Stimulated activated CD4-positive, alpha-beta T cell treated with anti-CD3 and anti-CD28 coated beads, TNF-alpha, amount 100 ng/mL, for 1 hour (primary cell): Measurements from ENCODE around the gene TMEM131.
"Not testable (repeated sequence)": the region's sequence is repeated elsewhere in the genome, so short reads cannot be mapped to it uniquely, and the experiment has no call there.

Experiments used
- DNase-seq, 3 donors: peaks; one replicate each; pipeline ENCODE4 v3.0.0-alpha.2; 2020; ENCODE audit warnings: low read depth in 3 of 3, low spot score in 1 of 3

Gene TMEM131

DNA sequence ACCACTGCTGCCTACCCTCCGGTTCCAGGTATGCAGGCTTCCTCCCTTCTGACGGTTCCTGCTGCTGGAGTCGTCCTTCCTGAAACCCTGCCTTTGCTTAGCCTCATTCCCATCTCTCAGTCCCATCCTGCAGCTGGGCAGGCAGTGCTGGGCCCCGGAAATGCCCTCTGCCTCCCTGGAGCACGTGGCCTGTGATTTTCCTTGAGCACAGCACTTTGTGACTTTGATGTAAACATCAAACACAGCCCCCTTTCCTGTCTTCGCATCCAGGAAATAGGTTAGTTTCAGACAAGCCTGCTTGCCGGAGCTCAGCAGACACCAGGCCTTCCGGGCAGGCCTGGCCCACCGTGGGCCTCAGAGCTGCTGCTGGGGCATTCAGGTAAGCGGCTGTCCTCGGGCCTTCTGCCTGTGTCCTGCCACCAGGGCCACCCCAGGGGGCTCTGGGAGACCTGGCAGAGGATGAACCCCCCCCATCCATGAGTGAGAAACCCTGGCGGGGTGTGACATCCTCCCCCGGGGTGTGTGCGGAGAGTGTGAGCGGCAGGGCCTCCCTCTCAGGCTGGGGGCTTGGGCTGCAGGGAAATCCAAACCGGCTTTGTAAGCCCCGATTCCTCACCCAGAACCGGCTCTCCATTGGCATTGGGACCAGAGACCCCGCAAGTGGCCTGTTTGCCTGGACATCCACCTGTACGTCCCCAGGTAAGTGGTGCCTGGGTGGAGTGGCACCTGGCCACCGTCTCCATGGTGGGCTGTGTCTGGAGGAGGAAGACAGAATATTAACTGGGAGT is 282.3 kb downstream of the TMEM131 start, which contains the start of gene ZAP70:
Gene ZAP70 (plus strand): TSS at position 281 of the 788 bp plus-strand sequence. CDS start 10,461 bp downstream, outside the sequence.
- peak; percentile 38 to 50 (median 39) for DNase-seq

DNA sequence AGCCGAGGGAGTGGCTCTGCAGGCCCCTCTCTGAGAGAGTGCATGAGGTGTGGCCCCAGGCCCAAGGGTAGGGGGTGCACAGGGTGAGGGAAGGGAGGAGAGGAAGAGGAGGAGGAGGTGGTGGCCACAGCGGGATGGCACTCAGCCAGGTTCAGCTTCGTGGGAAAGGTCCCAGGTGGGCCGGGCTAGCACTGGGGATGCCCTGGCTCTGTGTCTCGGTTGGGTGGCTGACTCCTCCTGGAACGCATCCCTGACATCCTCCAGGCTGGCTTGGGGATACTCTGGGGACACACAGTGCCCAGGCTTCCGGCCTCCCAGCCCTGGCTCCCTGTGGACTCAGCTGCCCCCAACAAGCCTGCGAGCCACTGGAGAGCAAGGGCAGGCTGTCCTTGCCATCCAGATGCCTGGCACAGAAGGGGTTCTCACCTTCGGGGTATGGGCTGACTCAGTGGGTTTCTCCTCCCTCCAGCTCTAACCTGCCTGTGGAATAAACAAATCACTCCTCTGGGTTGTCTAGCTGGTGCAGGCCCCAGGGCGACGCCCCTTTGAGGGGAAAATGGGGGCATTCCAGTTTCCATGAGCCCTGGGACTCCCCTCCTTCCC is 283.0 kb downstream of the TMEM131 start:
- no peak for DNase-seq

DNA sequence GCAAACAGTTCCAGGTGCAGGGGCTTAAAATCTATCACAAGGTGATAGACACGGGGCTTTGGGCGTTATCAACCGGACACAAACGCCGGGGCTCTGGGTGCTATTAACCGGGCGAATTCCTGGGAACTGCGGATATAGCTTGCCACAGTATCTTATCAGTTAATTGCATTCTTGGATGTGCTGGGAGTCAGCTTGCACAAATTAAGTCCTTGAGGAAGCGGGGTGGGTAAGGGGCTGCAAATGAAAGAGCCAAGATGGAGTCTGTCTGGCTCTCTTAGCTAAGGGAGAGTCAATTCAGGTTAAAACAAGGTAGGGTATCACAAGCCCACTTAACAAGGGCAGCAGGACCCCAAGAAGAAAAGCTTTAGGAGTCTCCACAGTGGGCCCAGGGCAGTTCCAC is 283.6 kb downstream of the TMEM131 start:
- not testable (repeated sequence) for DNase-seq

DNA sequence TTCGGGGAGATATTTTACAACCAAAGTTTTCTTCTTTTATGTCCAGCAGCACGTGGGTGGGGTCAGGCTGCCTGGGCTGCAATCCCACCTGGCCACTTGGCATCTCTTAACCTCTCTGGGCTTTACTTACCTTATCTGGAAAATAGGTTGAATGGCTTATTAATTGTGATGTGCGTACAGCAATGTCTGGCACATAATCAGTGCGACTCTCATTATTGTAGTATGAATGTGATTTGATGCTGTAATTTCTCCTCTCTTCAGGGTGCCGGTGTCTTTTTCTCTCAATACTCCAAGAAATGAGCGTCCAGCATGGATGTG is 284.4 kb downstream of the TMEM131 start:
- no peak for DNase-seq

DNA sequence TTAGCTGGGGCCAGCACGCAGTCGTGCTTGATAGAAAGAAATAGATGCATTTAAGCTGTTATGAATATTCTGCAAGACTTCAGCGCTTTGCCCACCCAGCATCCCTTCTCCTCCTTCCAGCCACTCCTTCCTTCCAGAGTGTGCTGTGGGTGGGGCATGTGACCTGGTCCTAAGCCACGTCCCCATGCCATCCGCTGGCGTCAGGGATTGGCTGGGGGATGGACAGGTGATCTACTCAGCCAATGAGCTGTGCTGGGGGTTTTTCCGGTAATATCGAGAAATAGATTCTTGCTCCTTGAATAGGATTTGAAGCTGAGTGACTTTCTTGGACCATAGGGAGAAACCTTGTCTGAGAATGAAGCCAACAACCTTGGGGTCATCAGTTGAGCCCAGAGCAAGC is 287.1 kb downstream of the TMEM131 start:
- no peak for DNase-seq

DNA sequence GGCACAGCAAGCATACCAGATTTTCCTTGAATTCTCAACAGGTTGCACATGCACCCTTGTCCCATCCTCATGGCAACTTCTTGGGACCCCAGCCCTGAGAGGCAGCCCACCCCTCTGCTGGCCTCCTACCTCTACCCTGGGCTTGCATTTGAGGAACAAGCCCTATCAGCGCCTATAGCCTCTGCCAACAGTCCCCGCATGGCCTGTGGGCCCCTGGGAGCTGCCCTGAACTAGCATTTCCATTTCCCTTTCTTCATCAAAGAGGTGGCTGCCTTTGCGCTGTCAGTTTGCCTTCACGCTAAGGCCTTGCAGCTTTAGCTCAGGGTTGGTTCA is 287.7 kb downstream of the TMEM131 start:
- DNase-seq, result no peak

DNA sequence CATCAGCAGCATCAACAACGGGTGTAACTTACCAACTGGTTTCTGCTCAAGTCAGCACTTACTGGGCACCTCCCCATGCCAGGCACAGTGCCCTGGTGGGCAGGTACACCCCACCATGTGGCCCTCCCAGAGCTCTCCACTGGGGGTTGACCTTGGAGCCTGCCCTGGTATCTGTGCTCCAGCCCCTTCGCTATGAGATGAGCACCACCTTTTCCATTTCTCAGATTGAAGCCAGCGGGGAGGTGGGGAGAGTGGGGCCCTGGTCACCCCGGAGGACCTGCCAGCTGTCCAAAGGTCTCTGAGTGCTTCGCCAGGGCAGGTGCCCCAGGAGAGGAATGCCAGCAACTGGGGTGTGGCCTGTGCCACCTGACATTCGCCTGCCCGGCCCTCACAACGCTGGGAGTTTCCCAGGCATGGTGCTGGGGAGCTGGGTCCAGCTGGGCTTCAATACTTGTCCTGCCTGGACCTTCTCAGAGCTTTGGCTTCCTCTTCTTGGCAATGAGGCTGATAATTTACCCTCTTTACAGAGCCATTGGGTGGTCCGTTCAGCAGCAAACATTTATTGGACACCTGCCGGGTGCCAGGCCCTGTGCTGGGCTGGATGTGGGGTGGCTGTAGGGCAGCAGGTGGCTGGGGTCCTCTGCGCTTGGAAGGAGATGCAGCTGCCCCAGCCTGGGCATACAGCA is 288.2 kb downstream of the TMEM131 start:
- no peak for DNase-seq

DNA sequence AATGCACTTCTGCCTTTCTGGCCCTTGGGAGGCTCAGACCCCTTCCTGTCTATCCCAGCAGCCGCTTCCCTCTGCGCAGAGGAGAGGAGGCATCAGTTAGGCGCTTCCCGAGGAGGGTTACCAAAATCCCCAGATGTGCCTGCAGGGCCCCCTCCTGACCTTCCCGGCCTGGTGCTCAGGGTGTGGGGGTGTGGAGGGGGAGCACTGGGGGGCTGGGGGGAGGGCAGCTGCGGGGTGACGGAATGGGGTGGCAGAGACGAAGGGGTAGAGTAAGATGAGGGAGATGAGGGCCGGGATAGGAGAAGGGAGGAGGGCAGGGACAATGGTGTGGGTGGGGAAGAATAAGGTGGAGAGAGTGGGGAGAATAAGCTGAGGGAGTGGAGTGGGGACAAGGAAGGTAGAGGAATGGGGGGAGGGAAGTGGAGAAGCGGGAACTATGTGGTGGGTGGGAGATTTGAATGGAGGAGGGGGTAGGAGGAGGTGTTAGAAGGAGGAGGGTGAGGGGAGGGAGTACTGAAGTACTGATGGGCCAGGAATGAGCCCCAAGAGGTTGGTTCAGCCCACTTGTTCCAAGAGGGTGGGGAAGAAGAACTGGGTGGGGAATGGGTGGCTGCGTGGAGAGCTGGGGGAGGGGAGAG is 288.9 kb downstream of the TMEM131 start:
- no peak for DNase-seq
